Vagina (tissue), 2 donors: ENCODE data around the gene SETD1A. TPM values are rescaled to one million over a fixed set of nuclear protein-coding genes. Genes with fewer than 3 reads are reported as not detected.

Experiments
- DNase-seq, 2 donors: peaks; one replicate each; pipeline ENCODE4 v3.0.0-alpha.2; 2017; ENCODE audit errors: extremely low spot score in 2 of 2
- H3K27ac ChIP-seq: fragments of 200-600 bp; sonication (generic); one replicate; pipeline ENCODE4 v1.5.1; 2019
- H3K27me3 ChIP-seq: fragments of 200-600 bp; sonication (generic); one replicate; pipeline ENCODE4 v1.5.1; 2019
- H3K36me3 ChIP-seq, 2 donors: fragments of 200-600 bp; sonication (generic); one replicate each; pipeline ENCODE4 v1.5.1; 2017 to 2019
- H3K4me1 ChIP-seq: fragments of 200-600 bp; sonication (generic); one replicate; pipeline ENCODE4 v1.5.1; 2019
- H3K4me3 ChIP-seq, 2 donors: fragments of 200-600 bp; sonication (generic); 1 replicate in 1 of 2; 2 replicates in 1 of 2; pipeline ENCODE4 v1.5.1; 2016 to 2019
- H3K9me3 ChIP-seq: fragments of 200-600 bp; sonication (generic); one replicate; pipeline ENCODE4 v1.5.1; 2019
- POLR2A ChIP-seq, 2 donors: fragments of 450-650 bp; IDR thresholded peaks; one replicate each; pipeline ENCODE4 v1.6.1; 2017; ENCODE audit warnings: antibody characterized with exemption in 2 of 2, mild to moderate bottlenecking in 2 of 2, moderate library complexity in 2 of 2
- POLR2AphosphoS5 ChIP-seq, 2 donors: sonication (generic); formaldehyde crosslinking; IDR thresholded peaks; one replicate each; pipeline ENCODE4 v1.9.0; 2017; ENCODE audit warnings: antibody characterized with exemption in 2 of 2, mild to moderate bottlenecking in 2 of 2, low read depth in 1 of 2; ENCODE audit not compliant: insufficient read depth in 1 of 2
- intact Hi-C: fragments of 100-400 bp; cut with DNase I; formaldehyde crosslinking; loops from one replicate; pipeline ENCODE4 v1.15.1; 2023
- total RNA-seq: library from RNA; depleted of rRNA; stranded (reverse); fragments of >200 nt; gene quantifications from one replicate; pipeline ENCODE4 v1.2.3, GENCODE V29; 2016
- TF ChIP-seq, protein P1 (sequence below), 3 experiments: fragments of 450-650 bp in 2 of 3; fragments of 200-600 bp in 1 of 3; sonication (generic) in 1 of 3; IDR thresholded peaks; one replicate each; pipeline ENCODE4 v1.5.1; 2017 to 2019; ENCODE audit warnings: antibody characterized with exemption in 3 of 3, mild to moderate bottlenecking in 2 of 3, moderate library complexity in 2 of 3

Gene SETD1A
- total RNA-seq: 10.6 TPM

DNA sequence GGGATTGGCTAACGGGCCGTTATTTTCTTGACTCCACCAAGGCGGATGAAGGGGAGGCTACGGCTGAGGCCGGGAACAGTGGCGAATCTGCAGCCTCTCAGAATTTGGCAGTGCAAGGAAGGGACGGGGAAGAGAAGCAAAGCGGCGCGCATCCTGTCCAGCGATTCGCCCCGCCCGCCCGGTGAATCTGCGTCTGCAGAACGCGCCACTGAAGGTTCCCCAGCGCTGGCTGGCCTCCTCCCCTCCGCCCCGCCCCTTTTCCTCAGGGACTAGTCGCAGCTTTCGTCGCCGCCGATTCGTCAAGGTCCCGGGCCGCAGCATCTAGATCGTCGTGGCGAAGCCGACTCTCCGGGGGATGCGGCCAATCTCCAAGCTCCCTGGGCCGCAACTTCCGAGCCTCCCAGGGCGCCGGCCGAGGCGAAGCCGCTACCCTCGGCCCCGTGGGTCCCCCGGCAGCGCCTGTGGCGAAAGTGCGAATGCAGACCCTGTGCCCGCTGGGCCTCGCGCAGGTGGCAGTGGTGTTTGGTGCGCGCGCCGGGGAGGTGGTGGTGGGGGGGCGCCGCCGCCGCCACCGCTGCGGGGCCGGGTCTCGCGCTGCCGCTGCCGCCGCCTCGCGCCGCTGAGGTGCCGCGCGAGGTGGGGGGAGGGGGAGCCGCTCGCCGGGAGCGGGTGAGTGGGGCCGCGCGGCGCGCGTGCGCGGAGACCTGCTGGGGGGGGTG lies at the start of gene SETD1A:
SETD1A (plus strand) TSS at position 299 of the 719 bp plus-strand sequence. CDS start 978 bp downstream, outside the sequence.
- peak in 1 of 2 donors; percentile 96 for DNase-seq
- peak within 1 kb of the TSS; percentile 97 for H3K27ac ChIP-seq
- intact Hi-C loops: no loop called here
- H3K4me3 ChIP-seq: peak within 1 kb of the TSS; percentile 81 to 85
- peaks cover 39% of the 10 kb centered on the region for H3K4me1 ChIP-seq
- no peaks in the 10 kb centered on the region for H3K9me3 ChIP-seq
- H3K36me3 ChIP-seq: peaks cover 0 to 28% of the 10 kb centered on the region in 2 donors
- H3K27me3 ChIP-seq: no peaks in the 10 kb centered on the region
- TF ChIP-seq POLR2A (IDR thresholded peaks at IDR 0.05): peak in 1 of 2 donors; percentile 26
- peak; percentile 53 to 89 for TF ChIP-seq POLR2AphosphoS5 (IDR thresholded peaks at IDR 0.05; ENCODE audit: insufficient read depth in 1 of 2, low read depth in 1 of 2)
- TF ChIP-seq, protein P1, sequence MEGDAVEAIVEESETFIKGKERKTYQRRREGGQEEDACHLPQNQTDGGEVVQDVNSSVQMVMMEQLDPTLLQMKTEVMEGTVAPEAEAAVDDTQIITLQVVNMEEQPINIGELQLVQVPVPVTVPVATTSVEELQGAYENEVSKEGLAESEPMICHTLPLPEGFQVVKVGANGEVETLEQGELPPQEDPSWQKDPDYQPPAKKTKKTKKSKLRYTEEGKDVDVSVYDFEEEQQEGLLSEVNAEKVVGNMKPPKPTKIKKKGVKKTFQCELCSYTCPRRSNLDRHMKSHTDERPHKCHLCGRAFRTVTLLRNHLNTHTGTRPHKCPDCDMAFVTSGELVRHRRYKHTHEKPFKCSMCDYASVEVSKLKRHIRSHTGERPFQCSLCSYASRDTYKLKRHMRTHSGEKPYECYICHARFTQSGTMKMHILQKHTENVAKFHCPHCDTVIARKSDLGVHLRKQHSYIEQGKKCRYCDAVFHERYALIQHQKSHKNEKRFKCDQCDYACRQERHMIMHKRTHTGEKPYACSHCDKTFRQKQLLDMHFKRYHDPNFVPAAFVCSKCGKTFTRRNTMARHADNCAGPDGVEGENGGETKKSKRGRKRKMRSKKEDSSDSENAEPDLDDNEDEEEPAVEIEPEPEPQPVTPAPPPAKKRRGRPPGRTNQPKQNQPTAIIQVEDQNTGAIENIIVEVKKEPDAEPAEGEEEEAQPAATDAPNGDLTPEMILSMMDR (IDR thresholded peaks at IDR 0.05): no peak

DNA sequence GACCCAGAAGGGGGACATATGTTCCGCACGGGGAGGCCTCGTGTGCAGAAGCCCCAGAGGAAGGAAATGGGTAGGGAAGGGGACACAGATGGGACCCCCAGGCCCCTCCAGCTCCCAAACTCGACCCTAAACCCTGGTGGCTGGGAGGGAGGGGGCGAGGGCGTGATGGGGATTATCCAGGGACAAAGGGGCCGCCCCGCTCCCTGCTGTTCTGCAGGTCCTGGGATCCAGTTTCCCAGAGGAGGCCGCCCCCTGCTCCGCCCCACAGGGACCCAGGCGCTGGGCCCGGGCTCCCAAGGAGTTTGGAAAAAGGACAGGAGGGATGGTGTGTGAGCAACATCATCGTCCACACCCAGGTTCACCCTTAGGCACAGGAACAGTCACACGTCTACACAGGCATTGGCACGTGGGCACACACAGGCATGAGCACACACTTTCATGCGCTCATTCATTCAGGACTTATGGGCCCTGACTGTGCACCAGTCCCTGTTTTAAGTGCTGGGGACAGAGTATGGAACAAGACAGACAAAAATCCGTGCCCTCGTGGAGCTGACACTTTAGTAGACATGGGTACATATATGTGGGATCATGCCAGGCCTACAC lies 47.0 kb upstream of the SETD1A start:
- peak overlapping the region; percentile 38 for H3K27ac ChIP-seq
- no peaks in the 10 kb centered on the region for H3K36me3 ChIP-seq
- no peak for DNase-seq
- no peak overlapping the region for H3K4me3 ChIP-seq
- H3K4me1 ChIP-seq: no peaks in the 10 kb centered on the region
- no peaks in the 10 kb centered on the region for H3K27me3 ChIP-seq
- peak in 1 of 2 donors; percentile 43 for TF ChIP-seq POLR2AphosphoS5 (IDR thresholded peaks at IDR 0.05; ENCODE audit: insufficient read depth in 1 of 2, low read depth in 1 of 2)
- TF ChIP-seq POLR2A (IDR thresholded peaks at IDR 0.05): no peak
- intact Hi-C loops: no loop called here
- H3K9me3 ChIP-seq: no peaks in the 10 kb centered on the region

DNA sequence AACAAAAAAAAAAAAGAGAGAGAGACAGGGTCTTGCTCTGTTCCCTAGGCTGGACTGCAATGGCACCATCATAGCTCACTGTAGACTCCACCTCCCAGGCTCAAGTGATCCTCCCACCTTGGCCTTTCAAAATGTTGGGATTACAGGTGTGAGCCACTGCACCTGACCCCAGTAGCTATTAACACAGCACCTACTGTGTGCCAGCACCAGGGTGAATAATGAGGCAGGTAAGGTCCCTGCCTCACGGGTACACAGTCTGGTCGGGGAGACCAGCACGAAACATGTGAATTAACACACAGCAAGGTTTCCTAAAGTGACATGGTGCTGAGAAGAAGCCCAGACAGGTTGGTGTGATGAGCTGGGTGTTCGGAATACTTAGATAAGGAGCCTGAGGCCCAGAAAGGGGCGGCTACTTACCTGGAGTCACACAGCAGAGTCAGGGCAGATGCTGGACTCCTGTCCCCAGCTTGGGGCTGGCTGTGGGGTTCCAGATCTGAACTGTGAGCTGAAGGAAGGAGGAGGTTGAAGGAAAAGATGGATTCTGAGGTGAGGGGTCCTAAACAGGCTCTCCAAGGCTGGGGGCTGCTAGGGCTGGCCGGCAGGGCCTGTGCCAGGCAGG lies 44.7 kb upstream of the SETD1A start:
- no peak for DNase-seq
- TF ChIP-seq POLR2AphosphoS5 (IDR thresholded peaks at IDR 0.05; ENCODE audit: insufficient read depth in 1 of 2, low read depth in 1 of 2) (no peak), POLR2A (IDR thresholded peaks at IDR 0.05) (no peak)
- TF ChIP-seq, protein P1 (IDR thresholded peaks at IDR 0.05): no peak
- H3K36me3 ChIP-seq: no peaks in the 10 kb centered on the region
- H3K27me3 ChIP-seq: no peaks in the 10 kb centered on the region
- H3K4me1 ChIP-seq: no peaks in the 10 kb centered on the region
- H3K27ac ChIP-seq: no peak overlapping the region
- intact Hi-C loops: no loop called here
- H3K9me3 ChIP-seq: no peaks in the 10 kb centered on the region
- no peak overlapping the region for H3K4me3 ChIP-seq

DNA sequence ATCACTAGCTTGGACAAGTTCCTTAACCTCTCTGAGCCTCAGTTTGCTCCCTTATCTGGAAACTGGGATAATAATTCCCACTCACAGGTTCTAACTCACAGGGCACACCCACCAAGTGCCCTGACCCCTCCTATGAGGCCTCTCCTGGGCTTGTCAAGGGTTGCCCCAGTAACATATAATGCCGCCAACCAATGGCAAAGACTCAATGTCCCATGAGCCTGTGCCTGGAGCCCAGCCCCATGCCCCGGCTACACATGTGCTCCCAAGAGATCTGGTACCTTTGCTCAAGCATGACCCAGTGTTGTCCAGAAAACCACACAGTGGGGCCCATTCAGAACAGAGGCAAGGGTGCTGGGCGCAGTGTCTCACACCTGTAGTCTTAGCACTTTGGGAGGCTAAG lies 42.7 kb upstream of the SETD1A start:
- intact Hi-C loops: no loop called here
- no peak overlapping the region for H3K4me3 ChIP-seq
- no peaks in the 10 kb centered on the region for H3K4me1 ChIP-seq

DNA sequence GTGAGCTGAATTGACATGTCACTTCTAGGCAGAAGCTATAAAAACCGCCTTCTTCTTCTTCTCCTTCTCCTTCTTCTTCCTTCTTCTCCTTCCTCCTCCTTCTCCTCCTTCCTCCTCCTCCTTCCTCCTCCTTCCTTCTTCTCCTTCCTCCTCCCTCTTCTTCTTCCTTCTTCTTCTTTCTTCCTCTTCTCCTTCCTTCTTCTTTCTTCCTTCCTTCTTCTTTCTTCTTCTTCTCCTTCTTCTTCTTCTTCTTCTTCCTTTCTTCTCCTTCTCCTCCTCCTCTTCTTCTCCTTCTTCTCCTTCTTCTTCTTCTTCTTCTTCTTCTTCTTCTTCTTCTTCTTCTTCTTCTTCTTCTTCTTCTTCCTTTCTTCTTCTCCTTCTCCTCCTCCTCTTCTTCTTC lies 38.9 kb upstream of the SETD1A start:
- H3K4me3 ChIP-seq: no peak overlapping the region
- H3K4me1 ChIP-seq: peaks cover 11% of the 10 kb centered on the region
- no peaks in the 10 kb centered on the region for H3K9me3 ChIP-seq
- intact Hi-C loops: no loop called here
- H3K27me3 ChIP-seq: no peaks in the 10 kb centered on the region
- no peak overlapping the region for H3K27ac ChIP-seq
- no peak for DNase-seq
- no peaks in the 10 kb centered on the region for H3K36me3 ChIP-seq
- TF ChIP-seq POLR2AphosphoS5 (IDR thresholded peaks at IDR 0.05; ENCODE audit: insufficient read depth in 1 of 2, low read depth in 1 of 2): no peak
- TF ChIP-seq POLR2A (IDR thresholded peaks at IDR 0.05): no peak
- TF ChIP-seq, protein P1 (IDR thresholded peaks at IDR 0.05): no peak

More for the DNA sequence above, 42.7 kb upstream of the SETD1A start:
- TF ChIP-seq, protein P1 (IDR thresholded peaks at IDR 0.05): no peak
- TF ChIP-seq POLR2AphosphoS5 (IDR thresholded peaks at IDR 0.05; ENCODE audit: insufficient read depth in 1 of 2, low read depth in 1 of 2): no peak
- no peak for TF ChIP-seq POLR2A (IDR thresholded peaks at IDR 0.05)
- DNase-seq: no peak
- H3K27ac ChIP-seq: no peak overlapping the region
- H3K27me3 ChIP-seq: no peaks in the 10 kb centered on the region
- no peaks in the 10 kb centered on the region for H3K36me3 ChIP-seq
- no peaks in the 10 kb centered on the region for H3K9me3 ChIP-seq
